HG03432 (cell line): Measurements from ENCODE around the gene PACSIN3.
"Not testable (repeated sequence)": the region's sequence is repeated elsewhere in the genome, so short reads cannot be mapped to it uniquely, and the experiment has no call there.

Experiments
- ATAC-seq: cut with Tn5 transposase; IDR thresholded peaks from one replicate; pipeline ENCODE4 v1.9.1; 2021; ENCODE audit warnings: mild to moderate bottlenecking, moderate library complexity; ENCODE audit not compliant: unreplicated experiment

PACSIN3 gene

DNA sequence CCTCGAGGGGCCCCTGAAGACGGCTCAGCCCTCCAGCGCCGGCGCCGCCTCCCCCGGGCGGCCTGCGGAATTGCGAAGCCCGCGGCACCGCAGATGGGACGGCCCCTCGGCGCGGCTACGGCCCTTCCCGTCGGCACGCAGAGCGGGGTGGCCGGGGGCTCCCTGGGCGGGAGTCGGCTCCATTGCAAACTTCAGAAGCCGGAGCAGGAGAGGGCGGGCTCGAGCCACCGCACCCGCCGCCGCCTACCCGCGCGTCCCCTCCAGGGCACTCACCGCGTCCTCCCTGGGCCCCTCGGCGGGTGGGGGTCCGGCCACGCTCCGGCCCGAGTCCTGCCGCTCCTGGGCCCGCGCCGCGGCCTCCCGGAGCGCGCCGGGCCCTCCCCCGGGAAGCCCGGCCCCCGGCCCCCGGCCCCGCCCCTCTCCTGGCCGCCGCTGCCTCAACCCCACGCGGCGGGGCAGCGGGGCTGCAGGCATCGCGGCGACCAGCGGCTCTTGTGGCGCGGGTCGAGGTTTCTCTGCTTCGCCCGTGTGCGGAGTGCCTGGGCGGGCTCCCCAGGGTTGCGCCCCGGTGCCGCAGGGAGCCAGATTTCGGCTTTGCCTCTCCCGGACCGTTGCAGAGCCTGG, at the start of gene PACSIN3:
PACSIN3 (minus strand) TSS at position 359 of the 624 bp plus-strand sequence. CDS start 3,707 bp downstream, outside the sequence.
- peak; percentile 71 for ATAC-seq

DNA sequence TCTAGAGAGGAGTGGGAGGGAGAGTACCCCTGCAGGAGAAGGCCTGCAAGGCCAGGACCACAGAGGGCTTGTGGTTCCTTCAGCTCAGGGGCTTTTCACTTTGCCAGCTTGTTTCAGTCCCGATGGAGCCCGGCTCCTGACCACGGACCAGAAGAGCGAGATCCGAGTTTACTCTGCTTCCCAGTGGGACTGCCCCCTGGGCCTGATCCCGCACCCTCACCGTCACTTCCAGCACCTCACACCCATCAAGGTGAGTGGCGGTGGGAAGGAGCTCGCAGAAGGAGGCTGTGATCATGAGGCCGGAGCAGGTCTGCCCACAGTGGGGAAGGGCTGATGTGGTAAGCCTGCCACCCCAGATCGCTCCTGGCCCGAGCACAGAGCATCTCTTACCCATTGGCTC, 48.9 kb upstream of the PACSIN3 start:
- ATAC-seq = no peak

DNA sequence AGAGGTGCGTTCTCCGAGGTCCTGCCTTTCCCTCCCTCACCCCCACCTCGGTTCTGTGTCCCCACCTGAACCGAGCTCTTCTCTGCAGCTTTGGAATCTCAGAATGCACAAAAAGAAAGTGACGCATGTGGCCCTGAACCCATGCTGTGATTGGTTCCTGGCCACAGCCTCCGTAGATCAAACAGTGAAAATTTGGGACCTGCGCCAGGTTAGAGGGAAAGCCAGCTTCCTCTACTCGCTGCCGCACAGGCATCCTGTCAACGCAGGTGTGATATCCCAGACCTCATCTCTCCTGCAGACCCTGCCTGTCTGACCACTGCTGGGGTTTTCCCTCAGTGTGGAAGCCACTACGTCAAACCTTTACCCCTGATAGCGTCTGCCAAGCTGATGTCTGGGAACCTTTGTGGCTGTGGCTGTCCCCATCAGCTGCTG, 48.5 kb upstream of the PACSIN3 start:
- no peak for ATAC-seq

DNA sequence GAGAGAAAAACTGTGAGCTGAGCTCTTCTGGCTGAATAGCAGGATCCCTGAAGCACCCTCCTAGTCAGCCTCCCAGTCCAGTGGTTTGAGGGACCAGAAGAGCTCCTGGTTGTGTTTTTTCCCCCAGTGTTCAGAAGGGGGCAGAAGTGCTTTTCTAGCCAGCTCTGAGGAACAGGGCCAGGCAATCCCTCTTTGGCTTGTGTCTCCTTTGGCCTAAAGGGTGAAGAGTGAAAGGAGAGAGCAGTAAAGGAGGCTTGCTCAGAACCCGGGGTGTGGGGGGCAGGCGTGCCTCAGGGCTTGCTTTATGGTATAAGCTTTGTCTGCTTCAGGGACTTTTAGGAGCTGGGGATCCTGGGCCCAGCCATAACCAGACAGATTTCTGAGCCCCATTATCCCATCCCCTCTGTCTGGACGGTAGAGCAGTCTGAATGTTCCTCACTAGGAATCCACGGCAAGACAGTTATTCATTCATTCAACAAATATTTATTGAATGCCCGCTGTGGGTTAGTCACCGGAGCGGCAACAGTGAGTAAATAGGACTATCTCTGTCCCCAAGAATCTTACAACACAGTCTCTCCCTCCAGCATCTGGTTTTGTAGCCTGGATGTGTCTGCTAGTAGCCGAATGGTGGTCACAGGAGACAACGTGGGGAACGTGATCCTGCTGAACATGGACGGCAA, 47.9 kb upstream of the PACSIN3 start:
- no peak for ATAC-seq

DNA sequence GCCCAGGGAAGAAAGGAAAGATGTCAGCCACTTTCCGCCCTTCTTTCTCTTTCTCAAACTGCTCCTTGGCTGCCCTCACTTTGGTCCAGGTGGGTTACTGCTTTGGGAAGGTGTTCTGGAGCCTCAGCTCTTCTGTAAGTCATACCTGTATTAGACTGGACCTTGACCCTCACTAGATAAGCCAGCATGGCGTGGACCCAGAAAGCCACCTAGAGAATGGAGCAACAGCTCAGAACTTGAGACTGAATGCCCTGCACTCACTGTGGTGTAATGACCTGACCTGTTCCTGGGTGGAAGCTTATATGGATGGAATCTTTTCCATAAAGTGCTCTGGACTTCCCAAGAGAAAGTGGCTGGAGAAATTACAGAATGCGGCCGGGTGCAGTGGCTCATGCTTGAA, 46.8 kb upstream of the PACSIN3 start:
- no peak for ATAC-seq

DNA sequence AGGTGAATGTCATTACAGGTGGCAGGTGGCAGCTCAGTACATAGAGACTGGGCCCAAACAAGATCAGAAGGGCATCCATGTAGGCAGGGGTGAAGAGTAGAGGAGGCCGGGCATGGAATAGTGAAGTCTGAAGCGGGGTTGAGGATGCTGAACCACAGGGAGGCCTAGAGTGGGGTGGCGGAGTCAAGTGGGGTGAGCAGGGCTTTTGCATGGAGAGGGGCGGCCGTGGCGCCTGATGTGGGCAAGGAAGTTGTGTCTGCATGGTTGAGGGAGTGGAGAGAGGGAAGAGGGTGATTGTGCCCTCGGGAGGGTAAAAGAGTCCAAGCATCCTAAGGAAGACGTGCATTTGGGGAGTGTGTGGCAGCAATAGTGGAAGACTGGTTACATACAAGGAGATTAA, 42.9 kb upstream of the PACSIN3 start:
- ATAC-seq = no peak

DNA sequence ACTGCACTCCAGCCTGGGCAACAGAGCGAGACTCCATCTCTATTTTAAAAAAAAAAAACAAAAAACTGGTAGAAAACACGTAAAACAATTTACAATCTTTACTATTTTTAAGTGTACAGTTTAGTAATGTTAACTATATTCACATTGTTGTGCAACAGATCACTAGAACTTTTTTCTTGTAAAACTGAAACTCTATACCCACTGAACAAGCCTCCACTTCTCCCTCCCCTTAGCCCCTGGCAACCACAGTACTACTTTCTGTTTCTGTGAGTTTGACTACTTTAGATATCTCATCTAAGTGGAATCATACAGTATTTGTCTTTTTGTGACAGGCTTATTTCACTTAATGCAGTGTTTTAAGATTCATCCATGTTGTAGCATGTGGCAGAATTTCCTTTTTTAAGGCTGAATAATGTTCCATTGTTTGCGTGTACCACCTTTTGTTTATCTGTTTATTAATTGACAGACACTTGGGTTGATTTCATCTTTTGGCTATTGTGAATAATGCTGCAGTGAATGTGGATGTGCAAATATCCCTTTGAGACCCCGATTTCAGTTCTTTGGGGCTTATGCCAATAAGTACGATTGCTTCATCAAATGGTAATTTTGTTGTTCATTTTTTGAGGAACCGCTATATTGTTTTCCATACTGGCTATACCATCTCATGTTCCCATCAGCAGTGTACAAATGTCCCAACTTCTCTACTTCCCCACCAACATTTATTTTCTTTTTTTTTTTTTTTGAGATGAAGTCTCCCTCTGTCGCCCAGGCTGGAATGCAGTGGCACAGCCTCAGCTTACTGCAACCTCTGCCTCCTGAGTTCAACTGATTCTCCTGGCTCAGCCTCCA, 39.5 kb upstream of the PACSIN3 start:
- peak; percentile 71 for ATAC-seq

DNA sequence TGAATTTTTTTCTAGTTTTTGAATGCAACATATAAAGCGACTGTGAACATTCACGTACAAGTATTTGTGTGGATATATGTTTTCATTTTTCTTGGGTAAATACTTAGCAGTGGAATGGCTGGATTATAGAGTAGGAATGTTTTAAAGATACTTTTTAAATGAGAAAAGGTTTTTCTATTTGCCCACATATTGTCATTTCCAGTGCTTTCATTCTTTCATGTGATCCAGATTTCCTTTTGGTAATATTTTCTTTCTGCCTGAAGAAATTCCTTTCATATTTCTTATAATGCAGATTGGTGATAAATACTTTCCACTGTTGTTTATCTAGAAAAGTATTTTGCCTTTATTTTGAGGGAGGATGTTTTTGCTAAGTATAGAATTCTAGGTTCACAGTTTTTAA, 36.5 kb upstream of the PACSIN3 start:
- ATAC-seq = no peak

DNA sequence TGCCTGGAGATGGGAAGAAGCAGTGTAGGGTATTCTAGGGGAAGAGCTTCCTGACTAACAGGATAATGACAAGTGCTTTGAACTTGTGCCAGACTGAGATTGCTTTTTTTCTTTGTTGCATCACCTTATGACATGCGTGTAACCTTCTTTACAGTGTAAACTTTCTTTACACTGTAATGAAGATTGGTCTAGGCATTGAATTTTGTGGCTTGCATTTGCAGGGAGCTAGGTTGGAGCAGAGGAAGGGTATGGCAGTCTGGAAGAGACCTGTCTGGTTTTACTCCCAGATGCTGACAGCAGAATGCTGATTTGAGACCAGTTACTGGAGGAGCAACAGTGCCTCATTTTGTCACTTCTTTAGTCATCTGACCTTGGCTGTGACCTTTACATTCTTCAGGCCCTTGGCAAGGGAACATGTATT, 34.2 kb upstream of the PACSIN3 start:
- no peak for ATAC-seq

DNA sequence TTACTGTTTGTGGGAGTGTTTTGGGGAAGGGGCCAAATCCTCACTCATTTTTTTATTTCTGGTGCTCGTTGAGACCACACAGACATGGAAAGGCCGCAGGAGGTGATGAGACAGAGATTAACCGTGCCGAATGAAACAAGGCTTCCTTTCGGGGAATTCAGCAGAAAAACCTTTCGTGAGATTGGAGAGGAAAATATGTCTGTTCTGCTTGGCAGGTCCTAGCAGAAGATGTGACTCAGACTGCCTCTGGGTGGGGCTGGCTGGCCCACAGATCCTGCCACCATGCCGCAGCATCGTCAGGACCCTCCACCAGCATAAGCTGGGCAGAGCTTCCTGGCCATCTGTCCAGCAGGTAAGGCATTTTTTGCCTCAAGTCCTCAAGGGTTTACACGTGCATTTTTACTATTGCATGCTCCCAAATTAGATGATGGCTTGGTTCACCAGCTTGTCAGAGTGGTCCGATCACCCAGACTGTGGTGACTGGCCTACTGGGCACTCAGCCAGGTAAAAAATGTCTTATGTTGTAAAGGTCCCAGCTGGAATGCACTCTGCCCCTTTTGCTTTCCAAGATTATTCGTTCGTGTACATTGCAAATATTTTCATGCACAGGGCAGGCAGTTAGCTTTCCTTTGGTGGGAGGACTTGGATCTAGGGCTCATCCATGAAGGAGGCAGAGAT, 30.0 kb upstream of the PACSIN3 start:
- peak; percentile 25 for ATAC-seq

DNA sequence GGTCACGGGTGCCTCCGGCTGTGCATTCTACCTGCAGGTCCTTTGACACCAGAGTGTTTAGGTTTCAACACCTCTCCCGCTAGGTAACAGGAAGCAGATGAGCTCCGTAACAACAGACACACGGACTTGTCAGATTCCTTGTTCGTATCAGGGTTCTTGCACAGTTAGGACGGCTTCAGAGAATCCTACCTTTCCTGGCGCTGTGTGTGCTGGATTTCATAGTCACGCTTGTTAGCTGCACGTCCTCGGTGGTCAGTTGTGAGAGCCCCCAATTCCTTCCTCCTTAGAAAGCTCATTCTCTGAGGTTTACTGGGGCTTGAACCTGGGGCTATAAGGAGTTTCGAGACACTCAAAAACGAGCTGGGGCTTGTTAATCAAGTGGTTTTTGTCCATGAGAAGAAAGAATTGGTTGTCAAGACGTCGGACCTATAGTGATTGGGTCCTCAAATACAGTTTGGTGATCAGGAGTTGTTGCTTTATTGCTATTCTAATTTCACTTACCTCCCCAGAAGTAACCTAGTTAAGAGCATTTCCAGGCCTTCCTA, 29.2 kb upstream of the PACSIN3 start:
- ATAC-seq = no peak

DNA sequence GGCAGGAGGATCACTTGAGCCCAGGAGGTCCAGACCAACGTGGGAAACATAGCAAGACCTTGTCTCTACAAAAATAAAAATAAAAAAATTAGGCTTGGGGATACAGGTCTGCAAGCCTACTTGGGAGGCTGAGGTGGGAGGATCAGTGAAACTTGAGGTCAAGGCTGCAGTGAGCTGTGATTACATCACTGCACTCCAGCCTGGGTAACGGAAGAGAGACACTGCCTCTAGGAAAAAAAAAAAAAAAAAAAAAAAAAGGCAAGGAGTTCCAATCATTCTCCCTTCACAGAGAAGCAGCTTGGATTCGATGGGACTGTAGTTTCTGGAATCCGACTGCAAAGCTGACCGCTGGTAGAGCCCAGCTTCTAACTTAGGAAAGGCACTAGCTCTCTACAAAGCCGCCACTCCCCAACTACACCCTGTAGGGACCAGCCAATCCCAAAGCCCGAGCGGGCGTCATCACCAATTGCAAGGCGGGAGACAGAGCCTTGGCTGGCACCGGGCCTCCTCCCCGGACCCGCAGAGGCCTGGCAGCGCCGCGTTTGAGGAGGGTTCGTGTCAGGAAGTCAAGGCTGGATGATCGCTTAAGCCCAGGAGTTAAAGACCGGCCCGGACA, 27.8 kb upstream of the PACSIN3 start:
- peak; percentile 69 for ATAC-seq

DNA sequence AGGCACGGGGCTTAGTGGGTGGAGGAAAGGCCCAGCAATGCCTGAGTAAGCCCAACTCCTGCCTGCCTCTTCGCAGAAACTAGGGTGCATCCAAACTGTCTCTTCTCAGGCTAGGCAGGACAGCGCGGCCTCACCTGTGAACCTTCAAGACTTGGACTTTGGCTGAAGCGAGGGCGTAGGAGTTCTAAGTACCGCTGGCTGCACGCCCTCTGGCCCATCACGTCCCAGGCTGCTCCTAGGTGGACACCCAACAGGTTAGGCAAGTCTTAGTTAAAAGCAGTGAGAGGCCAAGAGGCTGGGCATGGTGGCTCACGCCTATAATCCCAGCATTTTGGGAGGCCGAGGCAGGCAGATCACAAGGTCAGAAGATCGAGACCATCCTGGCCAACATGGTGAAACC, 26.7 kb upstream of the PACSIN3 start:
- no peak for ATAC-seq

DNA sequence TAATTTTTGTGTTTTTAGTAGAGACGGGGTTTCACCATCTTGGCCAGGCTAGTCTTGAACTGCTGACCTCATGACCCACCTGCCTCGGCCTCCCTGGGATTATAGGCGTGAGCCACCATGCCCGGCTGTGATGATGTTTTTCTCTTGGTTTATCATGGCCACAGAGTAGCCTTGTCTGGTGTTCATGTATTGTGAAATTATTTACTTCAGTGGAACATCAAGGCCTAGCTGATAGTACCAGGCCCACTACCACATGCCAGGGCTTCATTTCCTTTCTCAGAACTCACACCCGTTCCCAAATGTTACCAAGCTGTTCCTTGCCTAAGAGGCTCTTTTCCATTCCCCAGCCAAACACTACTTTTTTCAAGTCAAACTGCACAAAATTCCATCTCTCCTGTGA, 22.4 kb upstream of the PACSIN3 start:
- ATAC-seq = no peak

DNA sequence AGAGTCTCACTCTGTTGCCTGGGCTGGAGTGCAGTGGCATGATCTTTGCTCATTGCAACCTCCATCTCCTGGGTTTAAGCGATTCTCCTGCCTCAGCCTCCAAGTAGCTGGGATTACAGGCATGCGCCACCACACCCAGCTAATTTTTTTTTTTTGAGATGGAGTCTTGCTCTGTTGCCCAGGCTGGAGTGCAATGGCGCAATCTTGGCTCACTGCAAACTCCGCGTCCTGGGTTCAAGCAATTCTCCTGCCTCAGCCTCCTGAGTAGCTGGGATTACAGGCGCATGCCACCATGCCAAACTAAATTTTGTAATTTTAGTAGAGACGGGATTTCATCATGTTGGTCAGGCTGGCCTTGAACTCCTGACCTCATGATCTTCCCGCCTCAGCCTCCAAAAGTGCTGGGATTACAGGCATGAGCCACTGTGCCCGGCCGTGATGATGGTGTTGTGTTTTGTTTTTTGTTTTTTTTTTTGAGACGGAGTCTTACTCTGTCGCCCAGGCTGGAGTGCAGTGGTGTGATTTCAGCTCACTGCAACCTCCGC, 21.8 kb upstream of the PACSIN3 start:
- not testable (repeated sequence) for ATAC-seq

DNA sequence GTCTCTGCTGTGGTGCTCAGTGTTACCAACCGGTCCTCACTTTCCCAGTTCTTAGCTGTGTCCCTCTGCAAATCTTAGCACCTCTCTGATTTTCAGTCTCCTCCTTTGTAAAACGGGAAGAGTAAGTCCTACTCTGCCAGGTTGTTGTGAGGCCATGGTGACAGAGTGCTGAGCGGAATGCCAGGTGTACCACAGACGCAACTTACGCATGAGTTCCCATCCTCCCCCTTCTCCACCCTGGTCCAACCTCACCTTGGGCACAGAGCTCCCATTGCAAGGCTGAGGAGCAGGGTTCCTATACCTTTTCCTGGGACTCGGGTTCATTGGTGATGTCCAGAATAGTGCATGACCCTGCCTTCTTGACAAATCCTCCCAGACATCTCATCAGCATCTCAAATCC, 21.2 kb upstream of the PACSIN3 start:
- ATAC-seq = no peak

DNA sequence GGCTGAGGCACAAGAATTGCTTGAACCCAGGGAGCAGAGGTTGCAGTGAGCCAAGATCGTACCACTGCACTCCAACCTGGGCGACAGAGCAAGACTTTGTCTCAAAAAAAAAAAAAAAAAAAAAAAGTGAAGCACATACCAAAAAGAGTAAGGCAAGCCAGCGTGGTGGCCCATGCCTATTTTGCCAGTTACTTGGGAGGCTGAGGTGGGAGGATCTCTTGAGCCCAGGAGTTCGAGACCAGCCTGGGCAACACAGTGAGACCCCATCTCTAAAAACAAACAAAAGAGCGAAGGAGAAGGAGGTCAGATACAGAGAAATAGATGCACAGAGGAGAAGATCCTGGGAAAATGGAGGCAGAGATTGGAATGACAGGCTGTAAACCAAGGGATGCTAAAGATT, 20.3 kb upstream of the PACSIN3 start:
- ATAC-seq = not testable (repeated sequence)

DNA sequence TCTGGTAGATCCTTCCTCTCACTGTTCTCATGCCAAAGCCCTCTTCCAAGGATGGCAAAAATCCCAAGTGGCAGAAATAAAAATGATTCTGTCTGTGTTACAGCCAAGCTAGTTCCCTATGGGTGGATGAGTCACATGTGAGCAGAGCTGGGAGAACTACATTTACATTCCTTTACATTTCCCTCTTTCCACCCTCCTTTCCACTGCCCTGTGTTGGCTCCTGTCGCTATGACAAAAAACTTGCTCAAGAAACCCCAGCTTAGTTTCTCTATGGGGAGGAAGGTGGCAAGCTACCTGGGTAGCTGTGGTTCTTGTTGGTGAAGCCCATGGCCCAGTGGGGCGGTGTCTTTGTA, 18.4 kb upstream of the PACSIN3 start:
- no peak for ATAC-seq

DNA sequence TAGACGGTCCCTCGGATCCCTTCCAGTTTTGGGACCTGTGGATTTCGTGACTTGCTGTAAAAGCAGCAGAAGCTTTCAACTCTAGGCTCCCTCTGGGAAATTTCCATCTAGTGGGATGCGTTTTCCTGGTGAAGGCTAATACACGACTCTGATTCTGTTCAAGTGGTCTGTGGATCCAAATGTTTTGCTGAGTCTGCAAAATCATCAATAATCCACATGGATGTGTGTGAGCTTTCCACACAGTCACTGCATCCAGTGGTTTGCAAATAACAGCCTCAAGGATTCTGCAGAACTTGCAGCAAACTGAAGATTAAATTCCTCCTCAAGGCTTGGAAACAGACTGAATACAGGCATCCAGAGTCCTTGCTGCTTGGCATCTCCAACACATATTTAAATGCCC, 16.3 kb upstream of the PACSIN3 start:
- ATAC-seq = no peak

DNA sequence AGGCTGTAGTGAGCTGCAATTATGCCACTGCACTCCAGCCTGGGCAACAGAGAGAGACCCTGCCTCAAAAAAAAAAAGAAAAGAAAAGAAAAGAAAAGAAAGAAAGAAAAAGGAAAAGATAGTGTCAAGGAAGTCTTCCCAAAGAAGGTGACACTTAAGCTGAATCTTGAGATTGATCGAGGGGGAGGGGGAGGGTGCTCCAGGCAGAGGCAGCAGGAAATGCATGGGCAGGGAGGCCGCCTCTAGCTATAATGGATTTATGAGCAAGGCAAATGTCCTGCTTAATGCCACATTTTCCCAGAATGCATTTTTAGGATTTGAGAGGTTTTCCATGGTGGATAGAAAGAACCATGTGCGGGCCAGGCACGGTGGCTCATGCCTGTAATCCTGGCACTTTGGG, 14.8 kb upstream of the PACSIN3 start:
- no peak for ATAC-seq
